ENCODE results near the gene DTNBP1. TPM values are rescaled to one million over a fixed set of nuclear protein-coding genes. Genes with fewer than 3 reads are reported as not detected.

The DTNBP1 gene
- total and polyA plus RNA-seq, 11 donors = 7.0 to 38.4 (median 18.5) TPM

DNA sequence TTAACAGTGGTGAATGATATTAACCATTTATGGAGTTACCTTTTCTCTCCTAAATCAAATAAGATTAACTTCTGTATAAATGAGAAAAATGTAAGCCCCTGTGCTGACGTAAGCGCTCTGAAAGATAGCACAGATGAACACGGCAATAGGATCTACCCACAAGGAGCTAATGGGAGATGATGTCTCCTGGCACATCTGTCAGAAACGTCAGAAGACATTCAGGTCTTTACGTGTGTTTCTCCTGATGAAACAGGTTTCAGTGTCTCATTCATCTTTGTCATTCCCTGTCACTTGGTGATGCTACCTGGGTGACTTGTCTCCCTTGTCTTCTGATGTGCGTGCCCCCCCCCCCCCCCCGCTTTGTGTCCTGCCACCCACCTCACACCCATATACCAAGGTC, 189.7 kb downstream of the DTNBP1 start:
- Histone ChIP-seq H3K36me3 (peaks cover 0 to 34% (median 11%) of the 10 kb centered on the region in 9 donors), H3K4me1 (peaks cover 7 to 77% (median 45%) of the 10 kb centered on the region in 12 donors), H3K9me3 (no peaks in the 10 kb centered on the region), H3K27ac (peak overlapping the region in 11 of 12 donors; percentile 43 to 86 (median 63)), H3K27me3 (no peaks in the 10 kb centered on the region), H3K4me3 (no peak overlapping the region)
- WGBS, 4 donors = 71 to 82% (median 79%) methylated on average over 7 of the region's 7 CpGs
- TF ChIP-seq, protein P1, sequence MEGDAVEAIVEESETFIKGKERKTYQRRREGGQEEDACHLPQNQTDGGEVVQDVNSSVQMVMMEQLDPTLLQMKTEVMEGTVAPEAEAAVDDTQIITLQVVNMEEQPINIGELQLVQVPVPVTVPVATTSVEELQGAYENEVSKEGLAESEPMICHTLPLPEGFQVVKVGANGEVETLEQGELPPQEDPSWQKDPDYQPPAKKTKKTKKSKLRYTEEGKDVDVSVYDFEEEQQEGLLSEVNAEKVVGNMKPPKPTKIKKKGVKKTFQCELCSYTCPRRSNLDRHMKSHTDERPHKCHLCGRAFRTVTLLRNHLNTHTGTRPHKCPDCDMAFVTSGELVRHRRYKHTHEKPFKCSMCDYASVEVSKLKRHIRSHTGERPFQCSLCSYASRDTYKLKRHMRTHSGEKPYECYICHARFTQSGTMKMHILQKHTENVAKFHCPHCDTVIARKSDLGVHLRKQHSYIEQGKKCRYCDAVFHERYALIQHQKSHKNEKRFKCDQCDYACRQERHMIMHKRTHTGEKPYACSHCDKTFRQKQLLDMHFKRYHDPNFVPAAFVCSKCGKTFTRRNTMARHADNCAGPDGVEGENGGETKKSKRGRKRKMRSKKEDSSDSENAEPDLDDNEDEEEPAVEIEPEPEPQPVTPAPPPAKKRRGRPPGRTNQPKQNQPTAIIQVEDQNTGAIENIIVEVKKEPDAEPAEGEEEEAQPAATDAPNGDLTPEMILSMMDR (IDR thresholded peaks at IDR 0.05) = no peak
- TF ChIP-seq POLR2A (IDR thresholded peaks at IDR 0.05) = no peak
- intact Hi-C loops (cut with DNase I) = loop anchor here in 1 of 10 donors (10.0 kb wide), 1 partner anchor 598 kb away; no protein-coding TSS in a partner anchor
- ATAC-seq (no peak), DNase-seq (no peak)
